Lower lobe of right lung (tissue), 2 donors: ENCODE results near the gene RING1. TPM values are rescaled to one million over a fixed set of nuclear protein-coding genes. Genes with fewer than 3 reads are reported as not detected.

Experiments
- ATAC-seq, 2 donors: fragments of 200-7000 bp; cut with Tn5 transposase; one replicate each; pipeline ENCODE4 v1.9.1; 2020 to 2022; ENCODE audit warnings: mild to moderate bottlenecking in 2 of 2, moderate library complexity in 2 of 2
- DNase-seq: peaks from one replicate; pipeline ENCODE4 v3.0.0-alpha.2; 2020
- H3K27ac ChIP-seq: fragments of 200-600 bp; one replicate; pipeline ENCODE4 v1.8.0; 2022
- H3K27me3 ChIP-seq: fragments of 200-600 bp; one replicate; pipeline ENCODE4 v1.8.0; 2022; ENCODE audit warnings: low read depth
- H3K36me3 ChIP-seq: fragments of 200-600 bp; one replicate; pipeline ENCODE4 v1.8.0; 2022; ENCODE audit warnings: mild to moderate bottlenecking
- H3K4me1 ChIP-seq: fragments of 200-600 bp; one replicate; pipeline ENCODE4 v1.8.0; 2022
- H3K4me3 ChIP-seq: fragments of 200-600 bp; one replicate; pipeline ENCODE4 v1.8.0; 2022; ENCODE audit warnings: mild to moderate bottlenecking
- H3K9me3 ChIP-seq: fragments of 200-600 bp; one replicate; pipeline ENCODE4 v1.8.0; 2022
- CTCF ChIP-seq: fragments of 200-600 bp; IDR thresholded peaks from one replicate; pipeline ENCODE4 v1.8.0; 2022; ENCODE audit warnings: antibody characterized with exemption, mild to moderate bottlenecking
- intact Hi-C: fragments of 100-400 bp; cut with DNase I; formaldehyde crosslinking; loops from one replicate; pipeline ENCODE4 v1.11.0; 2022
- total RNA-seq: library from RNA; stranded (reverse); fragmentation: NEBNext Ultra II Directional; extraction: Animal tissue kit (Norgen Biotek cat#: 25700); gene quantifications from one replicate; pipeline ENCODE4 v1.2.1, GENCODE V29; 2021
- donor health status: DM: no; HTN: yes; CAD: no; lungs with severe emphysema.

Gene RING1
- total RNA-seq, 1 donor from 2014 or later, result 43.1 TPM

- Histone ChIP-seq H3K27ac (no peak overlapping the region), H3K36me3 (peaks cover 2% of the 10 kb centered on the region), H3K4me1 (peaks cover 18% of the 10 kb centered on the region), H3K9me3 (no peaks in the 10 kb centered on the region), H3K4me3 (no peak overlapping the region), H3K27me3 (peaks cover 28% of the 10 kb centered on the region)
- ATAC-seq, result no peak
- peak; percentile 24 for DNase-seq
- TF ChIP-seq CTCF, result no peak
- intact Hi-C loops, result no loop called here
These were observed 19.1 kb upstream of the RING1 start for GRCh38 chr6:33189164-33189563.

GRCh38 chr6:33189625-33190448 is 18.5 kb upstream of the RING1 start:
- Histone ChIP-seq H3K27ac (no peak overlapping the region), H3K36me3 (peaks cover 9% of the 10 kb centered on the region), H3K27me3 (peaks cover 28% of the 10 kb centered on the region), H3K9me3 (no peaks in the 10 kb centered on the region), H3K4me1 (peaks cover 18% of the 10 kb centered on the region), H3K4me3 (no peak overlapping the region)
- ATAC-seq (no peak), DNase-seq (peak; percentile 21)
- intact Hi-C loops, result no loop called here
- no peak for TF ChIP-seq CTCF

GRCh38 chr6:33190504-33191107 is 17.7 kb upstream of the RING1 start:
- intact Hi-C loops, result no loop called here
- ATAC-seq, result no peak
- DNase-seq, result peak; percentile 17
- TF ChIP-seq CTCF, result no peak
- no peak overlapping the region for H3K27ac ChIP-seq
- H3K27me3 ChIP-seq, result peaks cover 28% of the 10 kb centered on the region
- H3K4me1 ChIP-seq, result peaks cover 18% of the 10 kb centered on the region
- H3K36me3 ChIP-seq, result peaks cover 17% of the 10 kb centered on the region
- H3K9me3 ChIP-seq, result no peaks in the 10 kb centered on the region
- H3K4me3 ChIP-seq, result no peak overlapping the region

GRCh38 chr6:33191383-33192104 is 16.8 kb upstream of the RING1 start:
- Histone ChIP-seq H3K4me3 (no peak overlapping the region), H3K36me3 (peaks cover 26% of the 10 kb centered on the region), H3K4me1 (peaks cover 18% of the 10 kb centered on the region), H3K9me3 (no peaks in the 10 kb centered on the region), H3K27me3 (peaks cover 28% of the 10 kb centered on the region), H3K27ac (no peak overlapping the region)
- intact Hi-C loops, result no loop called here
- ATAC-seq, result no peak
- DNase-seq, result peak; percentile 48
- no peak for TF ChIP-seq CTCF

GRCh38 chr6:33192105-33192646 is 16.1 kb upstream of the RING1 start, which contains the start of gene COL11A2:
COL11A2 (minus strand) TSS chr6:33192467; CDS start chr6:33192240, 227 bp downstream.
- Histone ChIP-seq H3K27me3 (peaks cover 28% of the 10 kb centered on the region), H3K27ac (peak within 1 kb of the TSS; percentile 49), H3K4me1 (peaks cover 19% of the 10 kb centered on the region), H3K36me3 (peaks cover 32% of the 10 kb centered on the region), H3K9me3 (no peaks in the 10 kb centered on the region), H3K4me3 (peak within 1 kb of the TSS; percentile 48)
- no peak for DNase-seq
- ATAC-seq, result peak in 1 of 2 donors; percentile 27
- TF ChIP-seq CTCF, result no peak
- intact Hi-C loops, result no loop called here
